AG10803 (cell line): ENCODE data around the gene CASP5.

Source experiments
- DNase-seq: peaks from one replicate; pipeline ENCODE4 v3.0.0; 2010; ENCODE audit warnings: low read depth
- H3K4me3 ChIP-seq: 2 replicates; pipeline ENCODE4 v1.5.1; 2011; ENCODE audit warnings: mild to moderate bottlenecking, low read length, control low read depth
- CTCF ChIP-seq: conservative IDR thresholded peaks from 2 replicates; pipeline ENCODE4 v1.5.1; 2011; ENCODE audit warnings: mild to moderate bottlenecking, low read length, control low read depth, inconsistent platforms

CASP5 gene

DNA sequence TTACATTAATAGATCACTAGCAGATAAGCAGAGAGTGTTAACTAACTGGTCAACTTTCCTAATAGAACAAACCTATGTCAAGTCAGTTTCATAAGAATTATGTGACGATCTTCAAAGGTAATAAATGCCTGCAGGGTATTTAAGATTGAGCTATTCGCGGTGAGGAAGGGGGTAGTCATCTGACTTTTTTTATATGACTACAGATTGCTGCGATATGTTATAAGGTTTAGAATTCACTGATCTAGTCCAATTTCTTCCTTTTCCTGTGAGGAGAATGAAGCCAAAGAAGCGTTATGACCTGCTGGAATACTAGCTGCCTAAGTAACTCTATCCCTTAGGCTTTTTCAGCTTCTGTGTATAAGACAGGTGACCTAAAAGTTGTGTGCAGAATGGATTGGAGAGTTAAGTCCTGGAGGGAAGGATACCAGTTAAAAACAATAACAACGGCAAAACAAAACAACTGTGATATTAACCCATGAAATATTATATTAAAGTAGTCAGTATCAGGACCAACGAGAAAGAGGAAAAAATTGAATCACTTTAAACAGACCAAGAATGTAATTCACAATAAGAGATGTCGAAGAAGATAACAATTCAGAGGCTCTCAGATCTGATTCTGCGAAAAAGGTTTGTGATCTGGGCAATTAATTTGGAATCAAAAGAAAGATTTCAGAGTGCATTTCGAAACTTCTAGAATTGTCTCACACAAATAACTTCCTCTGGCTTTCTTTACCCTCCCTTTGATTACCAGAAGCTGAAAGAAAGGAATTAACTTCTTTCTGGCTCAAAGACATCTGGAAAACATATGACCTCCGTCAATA is 55.2 kb downstream of the CASP5 start:
- H3K4me3 ChIP-seq = peak overlapping the region; percentile 65
- no peak for DNase-seq
- TF ChIP-seq CTCF = no peak

GRCh38 chr11:104965735-104966134 is 57.2 kb downstream of the CASP5 start:
- TF ChIP-seq CTCF = no peak
- no peak for DNase-seq
- H3K4me3 ChIP-seq = no peak overlapping the region

- no peak for DNase-seq
Measured at GRCh38 chr11:104964247-104964646, 58.7 kb downstream of the CASP5 start.

GRCh38 chr11:104962852-104963251 is 60.1 kb downstream of the CASP5 start:
- no peak for TF ChIP-seq CTCF
- no peak for DNase-seq
- H3K4me3 ChIP-seq = no peak overlapping the region

More at GRCh38 chr11:104964247-104964646, 58.7 kb downstream of the CASP5 start:
- no peak for TF ChIP-seq CTCF
- H3K4me3 ChIP-seq = no peak overlapping the region

DNA sequence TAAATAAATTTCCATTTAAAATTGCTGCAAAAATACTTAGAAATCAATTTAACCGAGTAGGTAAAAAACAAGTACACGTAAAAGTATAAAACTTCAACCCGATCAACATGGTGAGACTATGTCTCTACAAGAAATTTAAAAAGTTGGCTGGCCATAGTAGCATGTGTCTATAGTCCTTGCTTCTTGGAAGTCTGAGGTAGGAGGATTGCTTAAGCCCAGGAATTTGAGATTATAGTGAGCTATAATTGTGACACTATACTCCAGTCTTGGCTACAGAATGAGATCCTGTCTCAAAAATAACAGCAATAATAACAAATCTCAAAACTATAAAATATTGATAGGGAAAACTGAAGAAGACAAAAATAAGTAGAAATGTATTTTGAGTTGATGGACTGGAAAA is 65.7 kb downstream of the CASP5 start:
- no peak overlapping the region for H3K4me3 ChIP-seq
- TF ChIP-seq CTCF = no peak
- no peak for DNase-seq

GRCh38 chr11:104956528-104956927 is 66.4 kb downstream of the CASP5 start:
- DNase-seq = no peak
- H3K4me3 ChIP-seq = no peak overlapping the region
- no peak for TF ChIP-seq CTCF

DNA sequence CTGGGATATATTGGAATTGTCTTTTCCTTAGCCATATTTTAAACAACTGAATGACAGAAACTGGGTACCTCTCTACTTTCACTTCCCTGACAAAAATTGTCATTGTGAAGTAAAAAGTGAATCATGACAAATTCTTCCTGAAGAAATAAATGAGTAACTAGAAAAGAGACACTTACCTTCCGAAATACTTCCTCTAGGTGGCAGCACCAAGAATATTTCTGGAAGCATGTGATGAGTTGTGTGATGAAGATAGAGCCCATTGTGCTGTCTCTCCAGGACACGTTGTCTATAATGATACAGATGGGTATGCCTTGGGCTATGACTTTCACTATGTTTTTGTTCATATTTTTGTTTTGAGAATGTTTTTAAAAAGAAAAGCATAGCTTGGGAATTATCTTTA is 76.1 kb downstream of the CASP5 start:
- H3K4me3 ChIP-seq = no peak overlapping the region
- TF ChIP-seq CTCF = peak; percentile 61
- DNase-seq = peak; percentile 59
